Keratinocyte (primary cell): ENCODE data around the gene ABHD15. TPM values are rescaled to one million over a fixed set of nuclear protein-coding genes. Genes with fewer than 3 reads are reported as not detected.

ENCODE experiments used
- DNase-seq: peaks from one replicate; pipeline ENCODE4 v3.0.0-alpha.2; 2011; ENCODE audit warnings: low read depth, missing footprints, low spot score
- FAIRE-seq: peaks from 2 replicates; lab custom pipeline; 2011; peaks lifted over from hg19 to GRCh38; lab: Jason Lieb, UNC
- H2AFZ ChIP-seq: 2 replicates; pipeline ENCODE4 v1.6.0; 2012; ENCODE audit warnings: low read length, control low read depth, inconsistent platforms; ENCODE audit not compliant: control insufficient read depth
- H3K27ac ChIP-seq: 2 replicates; pipeline ENCODE4 v1.5.1; 2011; ENCODE audit warnings: low read length; ENCODE audit not compliant: control insufficient read depth, insufficient read depth
- H3K27me3 ChIP-seq: 3 replicates; pipeline ENCODE4 v1.6.0; 2011; ENCODE audit warnings: low read length; ENCODE audit not compliant: control insufficient read depth, insufficient read depth; ENCODE audit errors: extremely low read depth
- H3K36me3 ChIP-seq, 2 experiments: 2 replicates in 1 of 2; 3 replicates in 1 of 2; pipeline ENCODE4 v1.5.1; 2011; ENCODE audit warnings: low read length in 2 of 2, mild to moderate bottlenecking in 1 of 2; ENCODE audit not compliant: control insufficient read depth in 2 of 2, insufficient read depth in 2 of 2; ENCODE audit errors: extremely low read depth in 1 of 2
- H3K4me1 ChIP-seq: 3 replicates; pipeline ENCODE4 v1.5.1; 2011; ENCODE audit warnings: low read length; ENCODE audit not compliant: control insufficient read depth, insufficient read depth; ENCODE audit errors: extremely low read depth
- H3K4me2 ChIP-seq: 3 replicates; pipeline ENCODE4 v1.6.0; 2011; ENCODE audit warnings: low read depth, low read length; ENCODE audit not compliant: control insufficient read depth, insufficient read depth; ENCODE audit errors: extremely low read depth
- H3K4me3 ChIP-seq, 3 experiments: fragments of 200-600 bp in 1 of 3; sonication (generic) in 1 of 3; 2 replicates in 2 of 3; 3 replicates in 1 of 3; pipeline ENCODE4 v1.5.1; 2011 to 2016; ENCODE audit warnings: low read length in 3 of 3, mild to moderate bottlenecking in 3 of 3, control low read depth in 2 of 3, inconsistent platforms in 1 of 3, low read depth in 1 of 3, mixed read lengths in 1 of 3, mixed run types in 1 of 3, moderate library complexity in 1 of 3; ENCODE audit not compliant: control insufficient read depth in 2 of 3, insufficient read depth in 2 of 3; ENCODE audit errors: extremely low read depth in 1 of 3
- H3K79me2 ChIP-seq: 2 replicates; pipeline ENCODE4 v1.6.0; 2012; ENCODE audit warnings: low read length; ENCODE audit not compliant: control insufficient read depth, insufficient read depth
- H3K9ac ChIP-seq: 3 replicates; pipeline ENCODE4 v1.6.0; 2011; ENCODE audit warnings: low read length; ENCODE audit not compliant: control insufficient read depth, insufficient read depth; ENCODE audit errors: extremely low read depth
- H3K9me1 ChIP-seq: 3 replicates; pipeline ENCODE4 v1.6.0; 2011; ENCODE audit warnings: low read length; ENCODE audit not compliant: control insufficient read depth, insufficient read depth; ENCODE audit errors: extremely low read depth
- H3K9me3 ChIP-seq: 2 replicates; pipeline ENCODE4 v1.5.1; 2012; ENCODE audit warnings: low read depth, low read length; ENCODE audit not compliant: control insufficient read depth
- H4K20me1 ChIP-seq: 3 replicates; pipeline ENCODE4 v1.6.0; 2011; ENCODE audit warnings: low read length; ENCODE audit not compliant: control insufficient read depth, insufficient read depth; ENCODE audit errors: extremely low read depth
- EZH2 ChIP-seq: IDR thresholded peaks from one replicate; pipeline ENCODE4 v1.6.1; 2012; ENCODE audit warnings: inconsistent platforms, mild to moderate bottlenecking, low read length, moderate library complexity
- dilution Hi-C: fragments of 300-500 bp; cut with MboI; formaldehyde crosslinking; loops from one replicate; pipeline ENCODE4 v1.7.0; 2020; ENCODE audit warnings: low sequenced_read_pairs; ENCODE audit not compliant: extremely low pct_ligation_motif_present
- polyA plus RNA-seq, 5 experiments: library from polyadenylated mRNA; depleted of rRNA in 3 of 5; stranded (reverse) in 3 of 5; stranded (forward) in 1 of 5; unstranded in 1 of 5; fragments of >200 nt; gene quantifications; 1 replicate in 1 of 5; 2 replicates in 3 of 5; 3 replicates in 1 of 5; pipeline versions ENCODE4 v1.2.1 to v1.2.3, GENCODE V29; 2011 to 2012; ENCODE audit warnings: missing spikeins in 2 of 5, low read depth in 1 of 5, low replicate concordance in 1 of 5
- TF ChIP-seq, protein P1 (sequence below), 3 experiments: IDR thresholded peaks in 1 of 3; conservative IDR thresholded peaks in 1 of 3; optimal IDR thresholded peaks in 1 of 3; 2 replicates in 2 of 3; 3 replicates in 1 of 3; pipeline versions ENCODE3 to v1.5.1; 2011; ENCODE audit warnings: low read length in 3 of 3, mild to moderate bottlenecking in 3 of 3, moderate library complexity in 2 of 3, control low read depth in 1 of 3, inconsistent platforms in 1 of 3; ENCODE audit not compliant: insufficient read depth in 2 of 3; ENCODE audit errors: extremely low read depth in 1 of 3

Gene ABHD15
- polyA plus RNA-seq, 1 donor (not counting 4 experiments of a cell fraction or from before 2014, with no cell fraction given) = 6.2 TPM

DNA sequence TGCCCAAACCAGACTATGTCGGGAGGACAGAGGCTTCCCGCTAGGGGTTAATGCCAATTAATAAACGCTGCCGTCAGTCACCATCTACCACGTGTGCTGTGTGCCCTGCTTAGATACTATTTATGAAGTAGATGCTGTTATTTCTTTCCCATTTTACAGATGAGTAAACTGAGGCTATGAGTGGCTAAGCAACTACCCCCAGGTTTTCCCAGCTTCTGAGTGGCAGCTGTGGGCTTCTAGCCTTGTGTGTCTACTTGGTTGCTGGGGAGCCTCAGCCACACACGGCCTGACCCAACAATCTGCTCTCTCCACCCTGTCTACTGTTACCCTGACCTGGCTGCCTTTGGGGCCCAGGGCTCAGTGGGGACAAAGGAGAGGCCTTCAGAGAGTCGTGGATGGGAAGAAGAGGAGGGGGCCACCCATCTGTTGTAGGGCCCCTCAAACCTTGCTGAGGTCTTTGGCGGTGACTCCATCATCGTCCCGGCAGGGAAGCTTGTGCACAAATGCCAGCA is 15.5 kb upstream of the ABHD15 start:
- peaks cover 52% of the 10 kb centered on the region for H3K79me2 ChIP-seq
- dilution Hi-C loops = no loop called here
- H3K9me3 ChIP-seq = no peaks in the 10 kb centered on the region
- H3K4me1 ChIP-seq = peaks cover 64% of the 10 kb centered on the region
- peaks cover 33 to 44% of the 10 kb centered on the region in 2 experiments for H3K36me3 ChIP-seq
- peaks cover 25% of the 10 kb centered on the region for H4K20me1 ChIP-seq
- H3K9ac ChIP-seq = no peak overlapping the region
- DNase-seq (no peak), FAIRE-seq (no peak)
- no peak overlapping the region for H2AFZ ChIP-seq
- no peak for TF ChIP-seq EZH2
- TF ChIP-seq, protein P1, sequence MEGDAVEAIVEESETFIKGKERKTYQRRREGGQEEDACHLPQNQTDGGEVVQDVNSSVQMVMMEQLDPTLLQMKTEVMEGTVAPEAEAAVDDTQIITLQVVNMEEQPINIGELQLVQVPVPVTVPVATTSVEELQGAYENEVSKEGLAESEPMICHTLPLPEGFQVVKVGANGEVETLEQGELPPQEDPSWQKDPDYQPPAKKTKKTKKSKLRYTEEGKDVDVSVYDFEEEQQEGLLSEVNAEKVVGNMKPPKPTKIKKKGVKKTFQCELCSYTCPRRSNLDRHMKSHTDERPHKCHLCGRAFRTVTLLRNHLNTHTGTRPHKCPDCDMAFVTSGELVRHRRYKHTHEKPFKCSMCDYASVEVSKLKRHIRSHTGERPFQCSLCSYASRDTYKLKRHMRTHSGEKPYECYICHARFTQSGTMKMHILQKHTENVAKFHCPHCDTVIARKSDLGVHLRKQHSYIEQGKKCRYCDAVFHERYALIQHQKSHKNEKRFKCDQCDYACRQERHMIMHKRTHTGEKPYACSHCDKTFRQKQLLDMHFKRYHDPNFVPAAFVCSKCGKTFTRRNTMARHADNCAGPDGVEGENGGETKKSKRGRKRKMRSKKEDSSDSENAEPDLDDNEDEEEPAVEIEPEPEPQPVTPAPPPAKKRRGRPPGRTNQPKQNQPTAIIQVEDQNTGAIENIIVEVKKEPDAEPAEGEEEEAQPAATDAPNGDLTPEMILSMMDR (optimal IDR thresholded peaks at IDR 0.05 in 1 of 3, IDR thresholded peaks at IDR 0.05 in 1 of 3, conservative IDR thresholded peaks at IDR 0.05 in 1 of 3; ENCODE audit: extremely low read depth in 1 of 3, insufficient read depth in 2 of 3, low read length in 3 of 3) = no peak
- H3K4me2 ChIP-seq = peak overlapping the region; percentile 55
- peak overlapping the region in 1 of 3 experiments; percentile 25 for H3K4me3 ChIP-seq
- H3K9me1 ChIP-seq = peaks cover 22% of the 10 kb centered on the region
- peak overlapping the region; percentile 71 for H3K27ac ChIP-seq
- H3K27me3 ChIP-seq = no peaks in the 10 kb centered on the region

DNA sequence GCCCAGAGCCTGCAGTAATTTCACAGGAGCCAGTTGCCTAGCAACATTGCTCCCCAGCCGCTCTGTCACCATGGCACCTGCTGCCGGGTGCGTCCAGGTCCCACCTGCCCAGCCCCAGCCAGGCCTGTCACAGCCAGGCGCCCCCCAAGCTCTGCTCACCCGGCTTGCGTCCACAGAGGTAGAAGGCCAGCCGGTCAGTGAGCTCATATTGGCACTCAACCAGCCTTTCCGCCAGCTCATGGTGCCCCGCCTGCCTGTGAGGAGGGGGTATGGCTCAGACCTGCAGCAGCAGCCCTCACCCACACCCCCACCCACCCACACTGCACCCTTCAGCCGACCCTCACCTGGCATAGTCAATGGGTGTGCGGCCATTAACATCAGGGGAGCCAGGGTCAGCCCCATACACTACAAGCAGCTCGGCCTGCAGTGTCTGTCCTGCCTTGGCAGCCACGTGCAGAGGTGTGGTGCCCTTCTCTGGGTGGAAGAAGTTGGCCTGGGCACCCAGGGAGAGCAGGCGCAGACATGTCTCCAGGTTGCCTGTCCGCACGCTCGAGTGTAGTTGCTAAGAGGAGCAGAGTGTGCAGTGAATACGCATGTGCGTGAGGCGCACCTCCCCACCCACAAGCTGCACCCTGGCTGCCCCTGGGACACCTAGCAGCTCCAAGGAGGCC is 14.9 kb upstream of the ABHD15 start:
- H2AFZ ChIP-seq = no peak overlapping the region
- no peaks in the 10 kb centered on the region for H3K9me3 ChIP-seq
- TF ChIP-seq EZH2 = no peak
- TF ChIP-seq, protein P1 (optimal IDR thresholded peaks at IDR 0.05 in 1 of 3, IDR thresholded peaks at IDR 0.05 in 1 of 3, conservative IDR thresholded peaks at IDR 0.05 in 1 of 3; ENCODE audit: extremely low read depth in 1 of 3, insufficient read depth in 2 of 3, low read length in 3 of 3) = no peak
- peaks cover 25% of the 10 kb centered on the region for H4K20me1 ChIP-seq
- dilution Hi-C loops = no loop called here
- H3K9ac ChIP-seq = peak overlapping the region; percentile 4
- peak overlapping the region; percentile 71 for H3K27ac ChIP-seq
- no peak for DNase-seq
- FAIRE-seq = peak; percentile 97
- H3K9me1 ChIP-seq = peaks cover 22% of the 10 kb centered on the region
- H3K4me3 ChIP-seq = peak overlapping the region in 1 of 3 experiments; percentile 25
- H3K36me3 ChIP-seq = peaks cover 36 to 48% of the 10 kb centered on the region in 2 experiments
- peaks cover 58% of the 10 kb centered on the region for H3K4me1 ChIP-seq
- peaks cover 46% of the 10 kb centered on the region for H3K79me2 ChIP-seq
- H3K27me3 ChIP-seq = no peaks in the 10 kb centered on the region
- peak overlapping the region; percentile 55 for H3K4me2 ChIP-seq
